ENCODE data around the gene YJEFN3.

GRCh38 chr19:19531951-19532805 lies 3.5 kb downstream of the YJEFN3 start:
- peak; percentile 37; the same call in 1 of the 2 replicates for TF ChIP-seq POLR2AphosphoS5 (IDR thresholded peaks at IDR 0.05; ENCODE audit: borderline replicate concordance, low read depth, low read length)
- no peak for TF ChIP-seq EZH2 (IDR thresholded peaks at IDR 0.05)
- TF ChIP-seq FOXP2 (optimal IDR thresholded peaks at IDR 0.05; ENCODE audit: control extremely low read depth, extremely low read length, insufficient read depth), result no peak
